ENCODE data around the gene ACYP2.
"Not testable (repeated sequence)": the region's sequence is repeated elsewhere in the genome, so short reads cannot be mapped to it uniquely, and the experiment has no call there.

The ACYP2 gene

DNA sequence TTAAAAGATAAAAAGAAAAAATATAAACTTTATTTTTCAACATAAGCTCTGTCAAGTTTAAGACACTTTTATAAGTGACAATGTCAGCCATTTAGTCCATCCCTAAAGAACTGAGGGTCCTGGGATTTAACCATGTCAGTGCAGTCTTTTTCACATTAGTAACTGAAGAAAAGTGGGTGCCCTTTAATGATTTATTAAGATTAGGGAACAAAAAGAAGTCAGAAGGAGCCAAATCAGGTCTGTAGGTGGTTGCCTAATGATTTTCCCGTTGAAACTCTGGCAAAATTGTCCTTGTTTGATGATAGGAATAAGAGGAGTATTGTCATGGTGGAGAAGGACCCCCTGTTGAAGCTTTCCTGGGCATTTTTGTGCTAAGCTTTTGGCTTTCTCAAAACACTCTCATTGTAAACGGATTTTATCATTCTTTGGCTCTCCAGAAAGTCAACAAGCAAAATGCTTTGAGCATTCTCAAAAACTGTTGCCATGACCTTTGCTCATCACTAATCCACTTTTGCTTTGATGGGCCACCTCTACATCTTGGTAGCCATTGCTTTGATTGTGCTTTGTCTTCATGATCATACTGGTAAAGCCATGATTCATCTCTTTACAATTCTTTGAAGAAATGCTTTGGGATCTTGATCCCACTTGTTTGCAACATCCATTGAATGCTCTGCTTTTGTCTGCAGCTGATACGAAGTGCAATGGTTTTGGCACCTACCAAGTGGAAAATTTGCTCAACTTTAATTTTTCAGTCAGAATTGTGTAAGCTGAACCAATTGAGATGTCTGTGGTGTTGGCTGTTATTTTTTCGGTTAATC is 118.6 kb downstream of the ACYP2 start:
- DNase-seq, result no peak

DNA sequence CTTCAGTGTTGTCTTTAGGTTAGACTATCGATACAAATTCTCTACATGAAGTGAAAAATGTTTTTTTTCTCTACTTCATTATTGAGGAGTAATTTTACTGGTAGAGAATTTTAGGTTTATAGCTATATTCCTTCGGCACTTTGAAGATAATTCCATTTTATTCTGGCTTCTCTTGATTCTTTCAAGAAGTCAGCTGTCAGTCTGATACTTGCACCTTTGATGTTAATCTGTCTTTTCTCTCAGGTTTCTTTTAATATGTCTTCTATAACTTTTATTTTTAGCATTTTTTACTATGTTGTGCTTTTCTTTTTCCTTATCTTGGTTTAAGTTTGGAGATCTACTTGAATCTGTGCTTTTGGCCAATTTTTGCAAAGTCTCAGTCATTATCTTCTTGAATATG is 122.0 kb downstream of the ACYP2 start:
- DNase-seq, result no peak

DNA sequence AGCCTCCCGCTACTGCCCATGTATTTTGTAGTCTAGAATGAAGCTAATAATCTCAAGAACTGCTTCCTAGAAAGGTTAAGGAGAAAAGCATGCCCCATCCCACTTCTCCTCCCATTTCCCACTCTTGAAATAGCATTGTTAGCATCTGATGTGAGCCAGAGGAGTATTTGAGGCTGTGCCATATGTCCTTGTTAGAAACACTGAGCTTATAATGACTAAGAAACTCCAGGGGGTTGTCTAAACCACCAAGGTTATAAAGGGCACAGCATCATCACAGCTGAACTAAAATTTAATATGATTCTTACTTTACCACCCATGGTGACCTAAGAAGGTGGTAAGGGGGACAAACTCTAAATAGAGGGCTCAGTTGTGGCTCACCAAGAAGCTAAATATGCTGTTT is 124.0 kb downstream of the ACYP2 start:
- no peak for DNase-seq

DNA sequence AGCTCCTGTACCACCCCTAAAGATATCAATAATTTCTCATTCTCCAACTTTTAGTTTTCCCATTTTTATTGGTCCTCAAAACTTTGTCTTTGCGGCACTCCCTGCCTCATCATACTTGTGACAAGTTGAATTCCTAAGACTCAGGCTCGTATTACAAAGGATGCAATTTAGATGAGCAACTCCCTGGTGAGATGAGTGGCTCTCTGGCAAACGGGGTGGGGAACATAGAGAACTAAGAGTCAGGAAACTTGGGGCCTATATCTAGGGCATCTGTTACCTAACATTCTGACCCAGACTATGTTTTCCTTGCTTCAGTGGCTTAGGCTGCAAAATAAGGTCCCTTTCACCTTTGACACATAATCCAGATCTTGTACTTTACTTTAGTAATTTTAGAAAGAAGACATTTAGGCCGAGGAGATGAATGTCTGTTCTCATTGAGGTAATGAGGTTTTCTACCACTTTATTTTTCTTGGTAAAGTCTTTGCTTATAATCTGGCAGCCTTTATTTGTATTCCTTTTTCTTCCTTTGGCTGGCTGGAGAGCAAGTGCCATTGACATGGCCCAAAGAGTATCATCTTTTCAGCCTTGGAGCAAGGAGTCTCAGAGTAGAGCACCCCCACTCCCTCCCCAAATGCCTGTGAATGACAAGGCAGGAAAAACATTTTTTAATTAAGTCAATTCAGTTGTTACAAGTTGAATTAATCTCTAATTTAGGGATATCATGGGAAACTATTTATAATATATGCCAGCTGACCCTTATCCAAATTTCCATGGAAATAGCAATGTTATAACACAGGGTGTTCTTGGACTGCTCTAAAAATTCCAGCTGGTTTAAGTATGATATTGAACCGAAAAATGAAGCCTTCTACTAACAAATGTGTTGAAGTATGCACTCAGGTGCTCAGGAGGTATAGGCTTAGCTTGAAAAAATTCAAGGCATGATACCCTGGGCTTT is 125.4 kb downstream of the ACYP2 start:
- no peak for DNase-seq

DNA sequence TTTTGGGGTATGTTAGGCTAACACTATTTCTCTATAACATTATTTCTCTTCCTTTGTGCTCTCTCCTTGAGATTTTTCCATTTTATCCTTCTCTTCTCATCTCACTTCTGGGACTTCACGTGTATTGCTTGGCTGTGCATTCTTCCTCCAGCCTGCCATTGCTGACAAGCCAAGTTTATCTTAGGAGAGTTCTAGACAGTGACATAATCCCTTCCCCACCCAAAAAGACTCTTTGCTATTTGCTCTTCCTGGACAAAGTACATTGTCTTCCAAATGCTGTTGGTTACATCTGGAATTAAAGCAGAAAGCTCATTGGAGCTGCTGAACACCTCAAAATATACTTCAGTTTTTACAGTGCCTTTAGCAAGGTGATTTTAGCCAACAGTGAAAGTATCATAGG is 131.7 kb downstream of the ACYP2 start:
- no peak for DNase-seq

DNA sequence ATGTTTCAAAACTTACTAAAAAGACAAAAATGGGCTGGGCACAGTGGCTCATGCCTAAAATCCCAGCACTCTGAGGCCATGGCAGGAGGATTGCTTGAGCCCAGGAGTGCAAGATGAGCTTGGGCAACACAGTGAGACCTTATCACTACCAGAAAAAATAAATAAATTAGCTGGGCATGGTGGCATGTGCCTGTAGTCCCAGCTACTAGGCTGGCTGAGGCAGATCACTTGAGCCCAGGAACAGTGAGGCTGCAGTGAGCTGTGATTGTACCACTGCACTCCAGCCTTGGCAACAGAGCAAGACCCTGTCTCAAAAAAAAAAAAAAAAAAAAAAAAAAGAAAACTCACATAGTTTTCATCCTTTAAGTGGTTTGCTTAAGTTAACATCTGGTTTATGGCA is 134.2 kb downstream of the ACYP2 start:
- DNase-seq, result no peak

DNA sequence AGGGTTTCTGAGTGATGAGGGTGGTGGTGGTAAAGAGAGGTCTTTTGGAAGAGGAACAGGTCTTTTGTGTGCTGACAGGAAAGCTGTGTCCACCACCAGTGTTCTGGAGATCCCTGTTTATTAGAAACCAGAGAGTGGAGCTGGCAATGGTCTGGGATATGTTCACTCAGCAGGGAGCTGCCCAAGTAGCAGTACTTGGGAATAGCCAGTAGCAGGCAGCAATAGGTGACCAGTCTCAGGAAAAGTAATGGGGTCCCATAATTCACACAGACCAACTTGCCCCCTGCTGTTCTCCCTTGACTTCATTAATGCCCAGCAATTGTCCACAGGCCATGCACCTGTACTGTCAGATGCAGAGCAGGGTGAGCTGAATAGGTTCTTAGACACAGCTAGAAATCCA is 138.8 kb downstream of the ACYP2 start:
- no peak for DNase-seq

DNA sequence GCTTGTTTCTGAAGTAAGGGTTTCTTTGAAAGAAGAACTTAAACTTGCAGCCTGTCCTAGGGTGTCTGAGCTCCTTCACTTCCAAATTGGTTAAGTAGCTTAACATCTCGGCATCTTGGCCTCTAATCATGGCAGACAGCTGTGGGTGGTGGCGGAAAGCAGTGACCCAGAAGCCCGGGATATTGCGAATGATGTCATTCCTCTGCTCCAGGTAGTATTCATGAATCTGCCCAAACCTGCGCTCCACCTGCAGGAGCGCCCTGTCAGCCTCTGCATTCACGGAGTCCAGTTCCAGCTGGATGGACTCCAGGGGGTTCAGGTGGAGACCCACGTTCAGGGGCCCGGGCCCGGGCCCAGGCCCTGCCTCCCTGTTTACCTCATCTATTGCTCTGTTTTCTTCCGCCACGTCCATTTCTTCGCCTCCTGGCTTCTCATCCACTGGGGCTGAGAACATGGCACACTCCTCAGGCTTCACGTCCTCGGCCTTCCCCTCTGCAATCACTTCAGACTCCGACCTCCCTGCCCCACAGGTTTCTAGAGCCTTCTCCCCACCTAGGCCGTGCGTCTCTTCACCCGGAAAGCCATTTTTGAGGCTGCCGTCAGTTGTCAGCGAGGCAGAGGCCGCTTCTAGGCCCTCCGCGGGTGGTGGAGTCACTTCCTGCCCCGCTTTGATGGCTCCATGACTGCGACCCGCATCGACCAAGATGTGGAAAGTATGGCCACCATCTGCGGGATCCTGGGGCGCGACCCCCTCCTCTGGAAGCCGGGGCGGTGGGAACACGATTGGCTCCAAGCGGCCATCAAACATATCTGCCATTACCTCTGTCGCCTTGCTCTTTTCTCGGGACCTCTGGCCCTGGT is 140.0 kb downstream of the ACYP2 start:
- no peak for DNase-seq

DNA sequence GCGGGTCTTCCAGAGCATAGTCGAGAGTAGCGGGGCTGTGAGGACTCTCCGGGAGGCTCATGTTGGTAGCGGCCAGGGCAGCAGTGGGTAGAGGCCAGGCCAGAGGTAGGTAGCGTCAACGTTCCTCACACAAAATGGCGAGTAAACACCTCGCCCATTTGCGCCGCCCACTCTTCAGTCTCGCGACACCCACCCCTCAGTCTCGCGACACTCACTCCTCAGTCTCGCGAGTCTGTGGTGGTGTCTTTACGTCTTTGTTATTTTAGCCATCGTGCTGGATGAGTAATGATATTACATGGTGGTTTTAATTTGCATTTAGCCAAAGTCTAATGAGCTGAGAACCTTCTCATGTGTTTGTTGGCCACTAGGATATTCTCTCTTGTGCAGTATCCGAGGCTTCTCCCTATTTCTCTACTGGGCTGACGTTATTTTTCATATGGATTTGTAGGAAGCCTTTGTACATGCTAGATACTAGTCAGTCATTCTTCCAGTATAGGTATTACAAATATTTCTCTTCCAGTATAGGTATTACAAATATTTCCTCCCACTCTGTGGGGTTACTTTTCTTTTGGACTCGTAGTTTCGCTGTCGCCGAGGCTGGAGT is 140.8 kb downstream of the ACYP2 start, which contains the start of gene TSPYL6:
Gene TSPYL6, minus strand, starts transcription at position 139 of the 604 bp plus-strand sequence. Its CDS starts 78 bp downstream, at position 61.
- DNase-seq, result no peak

DNA sequence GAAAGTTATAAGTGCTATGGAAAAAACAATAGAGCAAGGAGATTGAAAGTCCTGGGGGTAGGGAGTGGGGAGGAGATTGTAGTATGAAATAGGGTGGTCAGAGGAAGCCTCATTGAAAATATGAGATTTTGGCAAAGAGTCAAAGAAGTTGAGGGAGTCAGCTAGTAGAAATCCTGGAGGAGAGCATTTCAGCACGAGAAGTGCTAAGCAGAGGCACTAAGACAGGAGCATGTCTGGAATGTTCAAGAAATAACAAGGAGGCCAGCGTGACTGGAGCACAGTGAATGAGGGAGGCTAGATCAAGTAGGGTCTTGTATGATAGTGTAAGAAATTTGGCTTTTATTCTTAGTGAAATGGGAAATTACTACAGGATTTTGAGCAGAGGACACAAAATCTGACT is 142.8 kb downstream of the ACYP2 start:
- DNase-seq, result no peak

DNA sequence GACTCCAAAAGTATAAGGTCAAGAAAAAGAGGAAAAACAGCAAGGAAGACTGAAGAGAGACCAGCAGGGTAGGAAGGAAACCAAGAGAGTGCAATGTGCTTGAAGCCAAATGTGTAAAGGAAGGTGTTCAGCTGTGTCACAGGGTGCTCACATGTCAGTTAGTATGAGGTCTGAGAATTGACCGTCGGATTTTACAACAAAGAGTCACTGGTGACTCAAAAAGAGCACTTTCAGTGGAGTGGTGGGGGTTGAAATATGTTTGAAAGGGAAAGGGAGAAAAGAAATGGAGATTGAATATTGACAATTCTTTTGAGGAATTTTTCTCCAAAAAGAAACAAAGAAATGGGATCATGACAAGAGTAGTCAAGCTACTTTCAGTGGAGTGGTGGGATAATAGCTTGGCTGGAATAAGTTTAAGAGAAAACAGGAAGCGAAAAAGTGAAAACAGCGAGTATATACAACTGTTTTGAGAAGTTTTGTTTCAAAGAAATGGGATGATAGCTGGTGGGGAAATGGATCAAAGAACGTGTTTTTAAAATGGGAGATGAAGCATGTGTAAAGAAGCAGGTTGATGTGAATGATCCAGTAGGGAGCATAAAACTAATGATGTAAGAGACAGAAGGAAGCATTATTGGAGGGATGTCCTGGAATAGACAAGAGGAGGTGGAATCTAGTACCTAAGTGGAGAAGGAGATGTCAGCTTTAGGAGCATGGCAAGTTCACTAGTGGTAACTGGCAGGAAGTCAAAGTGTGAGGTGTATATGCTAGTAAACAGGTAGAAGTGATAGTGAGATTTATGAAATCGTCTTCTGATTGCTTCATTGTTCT is 144.2 kb downstream of the ACYP2 start:
- no peak for DNase-seq

DNA sequence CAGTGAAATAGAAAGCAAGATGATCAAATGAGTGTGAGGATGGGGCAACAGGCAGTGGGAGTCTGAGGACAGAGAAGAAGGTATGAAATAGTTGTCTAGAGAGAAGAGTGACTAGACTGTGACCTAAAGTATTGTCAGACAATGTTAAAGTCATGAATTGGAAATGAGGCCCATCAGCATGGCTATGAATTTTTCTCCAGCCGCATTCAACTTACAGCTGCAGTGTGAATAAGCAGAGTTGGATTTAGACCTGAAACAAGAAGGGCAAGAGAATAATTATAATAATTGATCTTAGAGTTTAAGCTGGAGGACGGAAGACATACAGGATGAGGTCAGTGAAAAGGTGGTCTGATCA is 144.8 kb downstream of the ACYP2 start:
- no peak for DNase-seq

DNA sequence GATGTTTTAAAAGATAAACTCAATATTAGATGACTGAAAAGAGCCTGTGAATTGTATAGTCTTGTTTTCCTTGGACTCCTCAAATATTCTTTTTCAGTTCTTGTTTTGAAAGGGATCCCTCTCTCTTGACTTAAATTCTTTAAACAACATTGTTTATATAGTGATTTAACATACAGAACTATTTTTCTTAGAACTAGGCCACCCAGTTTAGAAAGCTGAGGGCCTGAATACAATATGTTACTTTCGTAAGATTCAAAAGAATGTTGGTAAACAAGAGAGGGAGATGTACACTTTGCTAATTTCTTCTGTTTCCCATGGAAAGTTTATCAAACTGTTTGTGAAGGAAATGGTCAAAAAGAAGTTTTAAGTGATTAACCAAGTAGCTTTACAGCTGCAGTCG is 146.1 kb downstream of the ACYP2 start:
- no peak for DNase-seq

DNA sequence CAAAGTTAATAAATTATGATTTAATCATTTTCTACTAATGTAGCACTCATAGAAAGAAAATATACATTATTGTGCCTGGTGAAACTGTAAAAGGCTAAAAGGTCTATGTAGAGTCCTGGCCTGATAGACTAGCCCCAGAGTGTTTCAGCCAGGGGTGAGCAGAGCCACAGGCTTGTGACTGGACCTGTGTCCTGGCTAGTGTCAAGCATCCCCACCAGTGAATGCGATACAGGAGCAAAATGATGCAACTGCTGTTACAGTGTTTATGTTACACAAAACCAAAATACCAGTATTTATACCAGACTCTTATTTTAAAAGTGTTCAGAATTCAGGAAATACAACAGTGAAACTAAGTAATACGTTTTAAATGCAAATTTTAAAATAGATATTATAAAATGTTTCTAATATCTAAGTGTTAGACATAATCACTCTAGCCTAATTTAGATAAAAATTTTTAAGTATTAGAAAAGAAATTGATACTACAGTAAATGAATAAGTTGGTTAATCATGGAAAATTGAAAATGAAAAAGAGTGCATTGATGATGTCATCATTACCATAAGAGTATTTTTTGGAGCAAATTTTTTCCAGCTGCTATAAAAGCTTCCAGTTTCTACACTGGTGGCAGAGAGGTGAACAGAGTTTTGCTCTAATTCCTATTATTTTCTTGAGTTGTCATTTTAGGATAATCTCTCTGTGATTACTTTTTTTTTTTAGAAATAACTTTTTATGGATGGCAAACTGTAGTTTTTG is 146.8 kb downstream of the ACYP2 start:
- no peak for DNase-seq

DNA sequence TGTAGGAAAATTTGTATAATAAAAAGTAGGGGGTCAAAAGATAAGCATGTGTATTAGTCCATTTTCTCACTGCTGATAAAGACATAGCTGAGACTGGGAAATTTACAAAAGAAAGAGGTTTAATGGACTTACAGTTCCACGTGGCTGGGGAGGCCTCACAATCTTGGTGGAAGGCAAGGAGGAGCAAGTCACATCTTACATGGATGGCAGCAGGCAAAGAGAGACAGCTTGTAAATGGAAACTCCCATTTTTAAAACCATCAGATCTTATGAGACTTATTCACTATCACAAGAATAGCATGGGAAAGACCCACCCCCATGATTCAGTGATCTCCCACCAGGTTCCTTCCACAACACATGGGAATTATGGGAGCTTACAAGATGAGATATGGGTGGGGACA is 149.7 kb downstream of the ACYP2 start:
- DNase-seq, result not testable (repeated sequence)

DNA sequence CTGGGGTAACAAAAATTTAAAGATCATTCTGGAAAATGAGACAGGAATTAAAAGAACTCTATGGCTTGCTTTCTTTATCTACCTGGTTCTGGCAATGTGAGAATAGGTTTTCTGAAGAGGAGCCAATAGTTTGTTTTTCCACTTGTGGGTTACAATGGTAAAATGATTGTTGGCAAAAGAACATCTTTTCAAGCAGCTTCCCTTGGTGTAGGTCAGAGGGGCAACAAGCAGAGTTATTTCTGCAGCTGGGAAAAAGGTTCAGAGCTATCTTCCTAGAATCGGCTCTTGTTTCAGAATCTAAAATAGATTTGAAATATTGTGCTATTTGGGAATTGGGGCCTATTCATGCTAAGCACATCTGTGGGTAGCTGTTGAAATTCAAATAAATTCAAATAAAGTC is 152.2 kb downstream of the ACYP2 start:
- no peak for DNase-seq

DNA sequence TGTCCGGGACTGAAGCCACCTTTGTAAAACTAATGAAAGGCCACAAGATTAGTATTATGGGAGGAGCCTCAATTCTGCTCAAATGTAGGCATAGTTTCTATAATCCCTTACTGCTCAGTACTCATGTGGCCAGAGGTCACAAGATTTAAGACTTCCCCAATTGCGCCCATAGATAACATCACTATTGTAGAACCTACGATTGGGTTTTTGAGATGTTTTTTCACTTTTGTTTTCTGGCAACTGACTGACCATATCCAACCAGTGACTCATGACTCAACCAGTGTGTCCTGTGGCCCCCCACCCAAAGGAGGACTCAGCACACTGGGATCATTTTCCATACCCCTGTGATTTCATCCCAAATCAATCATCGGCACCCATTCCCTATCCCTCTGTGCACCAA is 155.8 kb downstream of the ACYP2 start:
- no peak for DNase-seq

DNA sequence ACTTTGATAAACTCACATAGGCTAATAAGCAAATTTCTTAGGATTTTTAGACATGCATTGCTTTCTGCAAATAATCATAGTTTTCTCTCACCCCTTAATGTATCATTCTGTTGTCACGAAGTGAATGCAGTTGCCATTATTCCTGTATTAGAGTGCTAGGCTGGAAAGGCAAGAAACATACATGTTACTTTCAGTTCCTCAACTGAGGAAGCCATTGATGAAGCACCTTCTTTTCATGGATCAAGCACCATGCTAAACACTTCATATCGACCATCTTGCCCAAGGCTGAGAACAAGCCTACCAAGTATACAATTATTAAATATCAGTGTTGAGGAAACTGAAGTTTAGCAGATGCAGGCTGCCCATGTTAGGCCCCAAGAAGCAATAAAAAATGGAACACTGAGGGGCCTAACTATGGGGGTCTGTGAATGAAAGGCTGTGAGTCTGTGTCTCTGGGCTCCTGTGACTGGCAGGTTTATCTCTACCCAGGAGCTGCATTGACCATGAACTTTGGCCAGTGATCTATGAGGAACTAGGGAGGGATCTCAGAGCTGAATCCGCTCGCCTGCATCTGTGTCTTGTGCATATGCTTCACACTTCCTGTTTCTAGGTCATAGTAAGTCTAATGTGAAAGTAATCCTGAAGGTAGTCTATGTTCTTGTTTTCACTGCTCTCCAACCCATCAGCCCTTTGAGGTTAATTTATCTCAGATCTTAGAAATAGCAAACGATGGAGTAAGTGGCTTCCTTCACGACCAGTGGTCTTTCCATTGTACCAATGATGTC is 156.6 kb downstream of the ACYP2 start:
- no peak for DNase-seq

DNA sequence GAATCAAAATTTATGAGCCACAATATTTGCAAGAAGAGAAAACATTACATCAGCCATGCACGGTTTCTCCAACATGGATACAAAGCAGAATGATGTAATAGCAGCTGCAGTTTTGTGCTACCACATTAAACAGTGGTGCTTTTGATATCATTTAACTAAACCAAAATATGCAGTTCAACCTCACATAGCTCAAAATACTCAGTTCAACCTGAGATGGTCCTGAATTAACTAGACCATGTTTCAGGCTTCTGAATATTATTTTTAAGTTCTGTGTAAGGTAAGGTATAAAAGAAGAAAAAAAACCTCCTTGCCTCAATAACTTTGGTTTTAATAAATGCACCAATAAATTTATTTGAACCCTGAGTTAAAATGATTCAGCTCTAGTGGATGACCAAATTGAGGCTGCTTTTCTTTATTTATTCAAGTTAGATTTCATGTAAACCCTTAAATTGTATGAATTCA is 159.4 kb downstream of the ACYP2 start:
- DNase-seq, result no peak

DNA sequence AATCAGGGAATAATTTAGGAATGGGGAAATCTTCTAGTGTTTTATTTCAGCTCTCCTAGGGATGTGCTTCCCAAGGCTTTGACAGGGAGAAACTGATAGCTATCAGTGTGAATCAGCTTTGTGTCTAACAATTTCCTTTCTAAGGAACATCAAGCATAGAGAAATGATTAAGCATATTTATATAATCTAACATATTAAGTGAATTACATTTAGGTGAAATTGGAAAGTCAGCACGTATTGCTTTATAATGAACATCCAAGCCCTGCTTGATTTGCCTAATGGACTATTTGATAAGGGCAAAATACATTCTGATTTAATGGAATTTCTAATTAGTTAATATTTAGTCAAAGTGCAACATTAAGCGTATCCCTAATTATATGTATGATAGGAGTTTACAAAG is 160.1 kb downstream of the ACYP2 start:
- DNase-seq, result no peak
